ENCODE data around the gene DEDD.

DNA sequence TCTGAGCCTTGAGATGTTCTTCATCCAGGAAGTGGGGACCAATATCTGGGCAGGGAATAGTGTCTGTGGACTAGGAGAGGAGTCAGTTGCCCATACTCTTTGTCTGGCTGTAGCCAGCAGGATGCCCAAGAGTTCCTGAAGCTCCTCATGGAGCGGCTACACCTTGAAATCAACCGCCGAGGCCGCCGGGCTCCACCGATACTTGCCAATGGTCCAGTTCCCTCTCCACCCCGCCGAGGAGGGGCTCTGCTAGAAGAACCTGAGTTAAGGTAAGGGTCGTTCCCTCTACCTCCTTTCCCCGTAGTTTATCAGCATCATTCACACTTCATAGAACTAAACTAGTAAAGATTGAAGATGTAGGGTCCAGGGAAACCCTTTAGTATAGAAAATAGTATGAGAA, 30.3 kb upstream of the DEDD start:
- TF ChIP-seq RAD21 (IDR thresholded peaks at IDR 0.05; ENCODE audit: low read depth) (no peak), POLR2A (IDR thresholded peaks at IDR 0.05; ENCODE audit: borderline replicate concordance, extremely low read depth, insufficient read depth, insufficient read length) (no peak), EZH2phosphoT487 (IDR thresholded peaks at IDR 0.05; ENCODE audit: borderline replicate concordance) (no peak), POLR2AphosphoS5 (IDR thresholded peaks at IDR 0.05; ENCODE audit: low read depth, low read length) (no peak), EGR1 (IDR thresholded peaks at IDR 0.05; ENCODE audit: low read depth) (no peak)

Data from HCT116 (cell line).